SK-N-SH (cell line): ENCODE results near the gene BRI3. TPM values are rescaled to one million over a fixed set of nuclear protein-coding genes. Genes with fewer than 3 reads are reported as not detected.

Experiments used
- CTCF ChIA-PET: fragments of 300-600, 350-600 bp; formaldehyde crosslinking; extraction: SDS; loops from one replicate; lab custom pipeline; 2021; lab: Yijun Ruan, JAX
- POLR2A ChIA-PET: fragments of 350-600 bp; sonication (Branson Sonifier 250); formaldehyde crosslinking; extraction: SDS; loops from one replicate; lab custom pipeline; 2020; ENCODE audit warnings: antibody characterized with exemption, inconsistent platforms; lab: Yijun Ruan, JAX
- DNase-seq: peaks from one replicate; pipeline ENCODE4 v3.0.0; 2012
- H2AFZ ChIP-seq: fragments of 200-600 bp; sonication (generic); 2 replicates; pipeline ENCODE4 v1.8.1; 2016; ENCODE audit warnings: antibody characterized with exemption, mild to moderate bottlenecking, low read depth
- H3F3A ChIP-seq: fragments of 200-600 bp; sonication (generic); replicated peaks from 2 replicates; pipeline ENCODE3; 2016; ENCODE audit warnings: antibody characterized with exemption, mild to moderate bottlenecking; ENCODE audit not compliant: insufficient read depth
- H3K27ac ChIP-seq, 2 experiments: fragments of 200-500 bp in 1 of 2; fragments of 200-600 bp in 1 of 2; sonication (Bioruptor generic) in 1 of 2; sonication (generic), shearing (Covaris generic) in 1 of 2; 2 replicates each; pipeline versions ENCODE4 v1.5.1 to v1.6.1; 2014 to 2016; ENCODE audit warnings: low read depth in 2 of 2, inconsistent platforms in 1 of 2, low read length in 1 of 2, mild to moderate bottlenecking in 1 of 2, mixed read lengths in 1 of 2
- H3K27me3 ChIP-seq: fragments of 200-600 bp; sonication (generic), shearing (Covaris generic); 2 replicates; pipeline ENCODE4 v1.6.1; 2016; ENCODE audit warnings: mixed run types; ENCODE audit not compliant: insufficient read depth
- H3K36me3 ChIP-seq, 2 experiments: fragments of 200-500 bp in 1 of 2; fragments of 200-600 bp in 1 of 2; sonication (Bioruptor generic) in 1 of 2; sonication (generic) in 1 of 2; replicated peaks in 1 of 2; 2 replicates each; pipeline versions ENCODE3 to v1.5.1; 2014 to 2016; ENCODE audit warnings: low read length in 1 of 2, mild to moderate bottlenecking in 1 of 2; ENCODE audit not compliant: insufficient read depth in 2 of 2, control insufficient read depth in 1 of 2
- H3K4me1 ChIP-seq, 2 experiments: fragments of 200-500 bp in 1 of 2; fragments of 200-600 bp in 1 of 2; sonication (Bioruptor generic) in 1 of 2; sonication (generic), shearing (Covaris generic) in 1 of 2; 2 replicates each; pipeline versions ENCODE4 v1.5.1 to v1.6.1; 2014 to 2016; ENCODE audit warnings: low read depth in 1 of 2, low read length in 1 of 2, mixed run types in 1 of 2; ENCODE audit not compliant: insufficient read depth in 2 of 2, control insufficient read depth in 1 of 2
- H3K4me2 ChIP-seq: fragments of 200-600 bp; sonication (generic), shearing (Covaris generic); 2 replicates; pipeline ENCODE4 v1.6.1; 2017; ENCODE audit warnings: mixed run types
- H3K4me3 ChIP-seq, 2 experiments: fragments of 200-500 bp in 1 of 2; fragments of 200-600 bp in 1 of 2; sonication (Bioruptor generic) in 1 of 2; sonication (generic), shearing (Covaris generic) in 1 of 2; 2 replicates each; pipeline versions ENCODE4 v1.5.1 to v1.8.1; 2014 to 2016; ENCODE audit warnings: low read depth in 2 of 2, inconsistent platforms in 1 of 2, low read length in 1 of 2, mild to moderate bottlenecking in 1 of 2, mixed read lengths in 1 of 2, moderate library complexity in 1 of 2
- H3K79me2 ChIP-seq: fragments of 200-600 bp; sonication (generic); 2 replicates; pipeline ENCODE4 v1.8.1; 2017; ENCODE audit warnings: mild to moderate bottlenecking; ENCODE audit not compliant: insufficient read depth
- H3K9ac ChIP-seq: fragments of 200-600 bp; sonication (generic); 2 replicates; pipeline ENCODE4 v1.6.1; 2017; ENCODE audit warnings: mixed run types
- H3K9me2 ChIP-seq: fragments of 200-600 bp; sonication (generic); 2 replicates; pipeline ENCODE4 v1.6.1; 2017; ENCODE audit warnings: mixed run types
- H3K9me3 ChIP-seq: fragments of 200-600 bp; sonication (generic); 2 replicates; pipeline ENCODE4 v1.6.1; 2017; ENCODE audit warnings: mixed run types, mild to moderate bottlenecking, moderate library complexity
- H4K20me1 ChIP-seq: fragments of 200-600 bp; sonication (generic); 2 replicates; pipeline ENCODE4 v1.6.1; 2017; ENCODE audit warnings: mild to moderate bottlenecking, mixed run types; ENCODE audit not compliant: insufficient read depth
- ELF1 ChIP-seq: IDR thresholded peaks from 2 replicates; pipeline ENCODE4 v1.4.0; 2012
- EP300 ChIP-seq, 2 experiments: IDR thresholded peaks; 2 replicates each; pipeline versions ENCODE4 v1.4.0 to v1.6.1; 2012; ENCODE audit warnings: borderline replicate concordance in 1 of 2, low read depth in 1 of 2, low read length in 1 of 2
- FOSL2 ChIP-seq: IDR thresholded peaks from 2 replicates; pipeline ENCODE4 v1.4.0; 2012; ENCODE audit warnings: low read depth, mild to moderate bottlenecking, moderate library complexity, borderline replicate concordance
- FOXM1 ChIP-seq: IDR thresholded peaks from 2 replicates; pipeline ENCODE4 v1.4.0; 2012; ENCODE audit warnings: low read depth, mild to moderate bottlenecking
- GATA2 ChIP-seq: sonication (generic); formaldehyde crosslinking; IDR thresholded peaks from 2 replicates; pipeline ENCODE4 v1.5.0; 2020; ENCODE audit warnings: mild to moderate bottlenecking, missing genetic modification reagents
- JUND ChIP-seq: IDR thresholded peaks from 2 replicates; pipeline ENCODE4 v1.4.0; 2012
- NFIC ChIP-seq: IDR thresholded peaks from 2 replicates; pipeline ENCODE4 v1.4.0; 2012; ENCODE audit warnings: borderline replicate concordance
- NRF1 ChIP-seq: IDR thresholded peaks from 2 replicates; pipeline ENCODE4 v1.6.1; 2012; ENCODE audit warnings: low read depth, mild to moderate bottlenecking, low read length
- POLR2AphosphoS5 ChIP-seq: IDR thresholded peaks from 2 replicates; pipeline ENCODE4 v1.6.1; 2012; ENCODE audit warnings: low read depth, low read length
- RFX5 ChIP-seq: IDR thresholded peaks from 2 replicates; pipeline ENCODE4 v1.6.1; 2012; ENCODE audit warnings: mild to moderate bottlenecking, improper control_type of control experiment, low read length
- RXRA ChIP-seq: IDR thresholded peaks from 2 replicates; pipeline ENCODE4 v1.4.0; 2012; ENCODE audit warnings: low read depth, mild to moderate bottlenecking, borderline replicate concordance
- SIN3A ChIP-seq: IDR thresholded peaks from 2 replicates; pipeline ENCODE4 v1.6.1; 2012; ENCODE audit warnings: low read depth, mild to moderate bottlenecking, low read length, moderate library complexity, borderline replicate concordance
- USF1 ChIP-seq: IDR thresholded peaks from 2 replicates; pipeline ENCODE4 v1.4.0; 2012; ENCODE audit warnings: low read depth, borderline replicate concordance
- USF2 ChIP-seq: fragments of 150-350 bp; IDR thresholded peaks from 2 replicates; pipeline ENCODE4 v1.6.1; 2017; ENCODE audit warnings: antibody characterized with exemption, low read length, low read depth, borderline replicate concordance
- YY1 ChIP-seq: IDR thresholded peaks from 2 replicates; pipeline ENCODE4 v1.4.0; 2012; ENCODE audit warnings: low read depth, mild to moderate bottlenecking
- WGBS: methylation state at CpG from one replicate; pipeline ENCODE4 v1.1.6; 2017; ENCODE audit warnings: low lambda C conversion rate; 5-methylcytosine and 5-hydroxymethylcytosine counted together
- polyA plus RNA-seq, 3 experiments: library from polyadenylated mRNA; depleted of rRNA; stranded (reverse); fragments of >200 nt; gene quantifications; 2 replicates each; pipeline ENCODE4 v1.2.3, GENCODE V29; 2012
- TF ChIP-seq, protein P1 (sequence below): fragments of 150-350 bp; IDR thresholded peaks from 2 replicates; pipeline ENCODE4 v1.6.1; 2016; ENCODE audit warnings: mild to moderate bottlenecking, low read depth, low read length
- TF ChIP-seq, protein P2 (sequence below): IDR thresholded peaks from 2 replicates; pipeline ENCODE4; 2012

Gene BRI3
- polyA plus RNA-seq, 1 of the 3 experiments (the other 2 are of a cell fraction): 128 TPM

DNA sequence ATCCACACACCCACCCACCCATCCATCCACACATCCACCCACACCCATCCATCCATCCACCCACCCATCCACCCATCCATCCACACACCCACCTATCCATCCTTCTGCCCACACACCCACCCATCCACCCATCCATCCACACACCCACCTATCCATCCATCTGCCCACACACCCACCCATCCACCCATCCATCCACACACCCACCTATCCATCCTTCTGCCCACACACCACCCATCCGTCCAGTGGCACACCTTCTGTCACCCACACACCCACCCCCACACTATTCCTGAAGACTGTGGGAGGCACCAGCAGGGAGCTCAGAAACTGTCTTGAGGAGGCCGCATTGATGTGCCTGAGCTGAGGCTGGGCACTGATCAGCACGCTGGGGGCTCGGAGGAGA is 38.6 kb upstream of the BRI3 start:
- no peaks in the 10 kb centered on the region for H3F3A ChIP-seq
- H3K9ac ChIP-seq: no peak overlapping the region
- no peaks in the 10 kb centered on the region for H4K20me1 ChIP-seq
- no peak overlapping the region for H3K4me2 ChIP-seq
- H3K9me3 ChIP-seq: no peaks in the 10 kb centered on the region
- peaks cover 8 to 10% of the 10 kb centered on the region in 2 experiments for H3K36me3 ChIP-seq
- no peak overlapping the region for H3K4me3 ChIP-seq
- WGBS: 85% methylated on average over 4 of the region's 4 CpGs
- H2AFZ ChIP-seq: no peak overlapping the region
- H3K79me2 ChIP-seq: 0 out of 2 replicates have a peak, but pooled peaks cover 4% of the 10 kb centered on the region
- H3K4me1 ChIP-seq: no peaks in the 10 kb centered on the region
- POLR2A ChIA-PET: no interaction called here
- TF ChIP-seq YY1: no peak
- TF ChIP-seq, protein P1, sequence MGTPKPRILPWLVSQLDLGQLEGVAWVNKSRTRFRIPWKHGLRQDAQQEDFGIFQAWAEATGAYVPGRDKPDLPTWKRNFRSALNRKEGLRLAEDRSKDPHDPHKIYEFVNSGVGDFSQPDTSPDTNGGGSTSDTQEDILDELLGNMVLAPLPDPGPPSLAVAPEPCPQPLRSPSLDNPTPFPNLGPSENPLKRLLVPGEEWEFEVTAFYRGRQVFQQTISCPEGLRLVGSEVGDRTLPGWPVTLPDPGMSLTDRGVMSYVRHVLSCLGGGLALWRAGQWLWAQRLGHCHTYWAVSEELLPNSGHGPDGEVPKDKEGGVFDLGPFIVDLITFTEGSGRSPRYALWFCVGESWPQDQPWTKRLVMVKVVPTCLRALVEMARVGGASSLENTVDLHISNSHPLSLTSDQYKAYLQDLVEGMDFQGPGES: no peak
- TF ChIP-seq FOSL2: no peak
- TF ChIP-seq FOXM1: no peak
- no peak for TF ChIP-seq GATA2 (CRISPR knock-in tag)
- no peak for TF ChIP-seq EP300 (IDR thresholded peaks at IDR 0.05; ENCODE audit: borderline replicate concordance in 1 of 2, low read depth in 1 of 2, low read length in 1 of 2)
- TF ChIP-seq NRF1: no peak
- TF ChIP-seq POLR2AphosphoS5: no peak
- TF ChIP-seq NFIC: no peak
- no peak for TF ChIP-seq ELF1
- no peak for TF ChIP-seq SIN3A
- TF ChIP-seq, protein P2, sequence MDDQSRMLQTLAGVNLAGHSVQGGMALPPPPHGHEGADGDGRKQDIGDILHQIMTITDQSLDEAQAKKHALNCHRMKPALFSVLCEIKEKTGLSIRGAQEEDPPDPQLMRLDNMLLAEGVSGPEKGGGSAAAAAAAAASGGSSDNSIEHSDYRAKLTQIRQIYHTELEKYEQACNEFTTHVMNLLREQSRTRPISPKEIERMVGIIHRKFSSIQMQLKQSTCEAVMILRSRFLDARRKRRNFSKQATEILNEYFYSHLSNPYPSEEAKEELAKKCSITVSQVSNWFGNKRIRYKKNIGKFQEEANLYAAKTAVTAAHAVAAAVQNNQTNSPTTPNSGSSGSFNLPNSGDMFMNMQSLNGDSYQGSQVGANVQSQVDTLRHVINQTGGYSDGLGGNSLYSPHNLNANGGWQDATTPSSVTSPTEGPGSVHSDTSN: no peak
- no peak for TF ChIP-seq RXRA
- no peak for TF ChIP-seq USF1
- no peak for TF ChIP-seq USF2
- no peak for TF ChIP-seq JUND
- no peak for TF ChIP-seq RFX5
- TF ChIP-seq, all 33 proteins: peak for 0
- no peaks in the 10 kb centered on the region for H3K27me3 ChIP-seq
- CTCF ChIA-PET: interaction anchor here (1.3 kb wide), 1 partner anchor 137 kb away, joined by 4 read pairs; the partner anchor contains the start of gene LMTK2
- DNase-seq: no peak
- H3K9me2 ChIP-seq: no peaks in the 10 kb centered on the region
- H3K27ac ChIP-seq: no peak overlapping the region
